Heart right ventricle (tissue), 16 donors: ENCODE measurements around the gene PIK3R1. TPM values are rescaled to one million over a fixed set of nuclear protein-coding genes. Genes with fewer than 3 reads are reported as not detected.

ENCODE experiments used
- ATAC-seq, 8 donors: fragments of 200-7000 bp; cut with Tn5 transposase; one replicate each; pipeline ENCODE4 v1.9.1; 2020; ENCODE audit warnings: mild to moderate bottlenecking in 8 of 8, moderate library complexity in 8 of 8, moderate number of reproducible peaks in 1 of 8
- DNase-seq, 2 donors: peaks; one replicate each; pipeline ENCODE4 v3.0.0-alpha.2; 2020
- H3K27ac ChIP-seq, 10 donors: fragments of 200-600 bp; sonication (generic) in 2 of 10; one replicate each; pipeline versions ENCODE4 v1.5.0 to v1.8.0; 2020 to 2022; ENCODE audit warnings: mild to moderate bottlenecking in 3 of 10
- H3K27me3 ChIP-seq, 7 donors: fragments of 200-600 bp; one replicate each; pipeline ENCODE4 v1.8.0; 2021 to 2022; ENCODE audit warnings: mild to moderate bottlenecking in 2 of 7
- H3K36me3 ChIP-seq, 9 donors: fragments of 200-600 bp; sonication (generic) in 1 of 9; one replicate each; pipeline versions ENCODE4 v1.5.0 to v1.8.0; 2020 to 2022; ENCODE audit warnings: mild to moderate bottlenecking in 2 of 9
- H3K4me1 ChIP-seq, 9 donors: fragments of 200-600 bp; sonication (generic) in 1 of 9; one replicate each; pipeline versions ENCODE4 v1.5.0 to v1.8.0; 2020 to 2022; ENCODE audit warnings: mild to moderate bottlenecking in 4 of 9
- H3K4me3 ChIP-seq, 10 donors: fragments of 200-600 bp; sonication (generic) in 2 of 10; one replicate each; pipeline versions ENCODE4 v1.5.0 to v1.8.0; 2020 to 2022; ENCODE audit warnings: mild to moderate bottlenecking in 7 of 10, moderate library complexity in 2 of 10
- H3K9me3 ChIP-seq, 11 donors: fragments of 200-600 bp in 10 of 11; sonication (generic) in 2 of 11; one replicate each; pipeline versions ENCODE4 v1.5.0 to v1.8.0; 2013 to 2022; ENCODE audit warnings: mild to moderate bottlenecking in 2 of 11, control low read depth in 1 of 11, moderate library complexity in 1 of 11
- CTCF ChIP-seq, 9 donors: fragments of 200-600 bp; sonication (generic) in 2 of 9; IDR thresholded peaks; one replicate each; pipeline versions ENCODE4 v1.5.0 to v1.8.0; 2021 to 2022; ENCODE audit warnings: antibody characterized with exemption in 9 of 9, mild to moderate bottlenecking in 5 of 9, moderate library complexity in 1 of 9
- WGBS, 2 donors: extraction: QIAGEN DNeasy Blood & Tissue Kit; methylation state at CpG; one replicate each; pipeline ENCODE4 v1.1.7; 2013; ENCODE audit warnings: inconsistent platforms in 1 of 2; 5-methylcytosine and 5-hydroxymethylcytosine counted together
- intact Hi-C, 10 donors: fragments of 100-400 bp; cut with DNase I; formaldehyde crosslinking; loops; one replicate each; pipeline versions ENCODE4 v1.11.1 to v1.14.2; 2022
- polyA plus RNA-seq, 2 donors: library from polyadenylated mRNA; stranded (reverse); fragments of 200-250 nt; gene quantifications; one replicate each; pipeline ENCODE4 v1.2.3, GENCODE V29; 2013
- total RNA-seq, 10 donors: library from RNA; stranded (reverse); fragmentation: NEBNext Ultra II Directional in 3 of 10; extraction: Animal tissue kit (Norgen Biotek cat#: 25700) in 3 of 10; gene quantifications; one replicate each; pipeline versions ENCODE4 v1.2.1 to v1.2.4, GENCODE V29; 2021 to 2023
- donor health status: Arrhythmogenic right ventricular cardiomyopathy.
- donor health status: ischemic (EF 13 %, LVEDD 7.1; RV severe dilation, severe dysfunction).
- donor health status: healthy with polysubstance abuse.
- donor health status: DM: no; HTN: yes; CAD: no.
- donor health status: DM: no; HTN: no; CAD: no.
- donor health status: ischemic (EF 25% LVEDD 6.9; RV normal size, moderate dysfunction).
- donor health status: ischemic (EF 25% LVEDD 5.7; RV mildly dilated, moderate dysfunction).
- donor health status: healthy.
- donor health status: DM: yes; HTN: yes; CAD: no.
- donor health status: Ischemic cardiomyopathy.
- donor health status: ischemic (EF 35%, LVEDD 5.7; RV mildly dilated, moderate dysfunction).
- donor health status: nonischemic (EF 11% LVEDD 7.7; RV severe dilation, severe dysfunction).
- donor health status: DM: yes; HTN: yes; CAD: no.
- donor health status: PGD.
- donor health status: ischemic (EF 29% LVEDD 5.4; RV normal size, mild dysfunction).
- donor health status: nonischemic (EF 23%, LVEDD 6.1; RV moderate dilation, normal function).

The PIK3R1 gene
- total and polyA plus RNA-seq, 12 donors, result 12.2 to 269 (median 125) TPM

DNA sequence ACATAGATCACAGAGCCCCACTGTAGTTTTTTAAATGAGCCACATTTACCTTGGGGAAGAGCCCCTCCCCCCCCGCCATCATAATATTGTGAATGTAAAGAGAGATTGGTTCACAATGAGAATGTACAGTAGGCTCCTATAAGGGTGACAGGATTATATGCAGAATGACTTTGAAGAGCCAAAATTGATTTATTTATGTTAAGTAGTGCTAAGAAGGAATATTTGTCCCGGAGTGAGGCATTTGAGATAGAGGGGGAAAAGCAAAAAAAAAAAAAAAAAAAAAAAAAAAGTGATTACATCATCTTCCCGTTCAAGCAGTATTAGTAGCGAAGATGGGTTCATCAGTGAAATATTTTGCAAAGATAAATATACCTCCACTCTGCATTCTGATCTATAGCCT, 73.9 kb downstream of the PIK3R1 start:
- Histone ChIP-seq H3K4me3 (peak overlapping the region; percentile 33 to 71 (median 62)), H3K27ac (peak overlapping the region in 9 of 10 donors; percentile 60 to 95 (median 90)), H3K27me3 (no peaks in the 10 kb centered on the region), H3K36me3 (peaks cover 0 to 36% (median 14%) of the 10 kb centered on the region in 9 donors), H3K4me1 (peaks cover 10 to 78% (median 69%) of the 10 kb centered on the region in 9 donors), H3K9me3 (no peaks in the 10 kb centered on the region)
- intact Hi-C loops, result loop anchor here in 7 of 10 donors (2.0 to 10.0 kb wide), 9 partner anchors 168 to 718 kb away; no protein-coding TSS in a partner anchor
- TF ChIP-seq CTCF (IDR thresholded peaks at IDR 0.05), result no peak
- DNase-seq (no peak), ATAC-seq (no peak)
- 31 to 49% methylated on average over 4 of the region's 4 CpGs for WGBS, 2 donors

DNA sequence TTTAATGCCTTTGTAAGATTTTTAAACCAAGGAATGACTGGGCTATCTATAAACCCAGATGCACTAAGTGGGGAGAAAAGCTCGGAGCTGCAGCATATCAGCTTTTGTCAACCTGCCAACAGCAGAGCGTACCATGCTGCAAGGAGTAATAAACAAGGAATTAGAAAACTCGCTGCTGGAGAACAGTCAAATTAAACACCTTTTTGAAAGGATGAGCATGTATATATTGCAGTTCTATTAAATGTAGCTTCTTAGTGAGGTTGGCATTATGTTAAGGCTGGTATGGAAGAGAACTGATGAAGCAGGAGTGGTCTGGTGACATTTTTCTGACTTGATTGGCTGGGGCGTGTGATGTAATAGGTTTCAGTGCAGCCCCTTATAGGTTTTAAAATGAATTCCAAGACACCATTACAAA, 74.7 kb downstream of the PIK3R1 start:
- peak in 2 of 8 donors; percentile 31 for ATAC-seq
- Histone ChIP-seq H3K4me3 (peak overlapping the region in 9 of 10 donors; percentile 3 to 71 (median 63)), H3K36me3 (peaks cover 0 to 37% (median 19%) of the 10 kb centered on the region in 9 donors), H3K27ac (peak overlapping the region in 8 of 10 donors; percentile 21 to 95 (median 91)), H3K27me3 (no peaks in the 10 kb centered on the region), H3K4me1 (peaks cover 10 to 71% (median 64%) of the 10 kb centered on the region in 9 donors), H3K9me3 (no peaks in the 10 kb centered on the region)
- peak in 1 of 2 donors; percentile 41 for DNase-seq
- TF ChIP-seq CTCF (IDR thresholded peaks at IDR 0.05), result no peak
- intact Hi-C loops, result loop anchor here in 2 of 10 donors (5.0 to 10.0 kb wide), 2 partner anchors 57 to 675 kb away; no protein-coding TSS in a partner anchor
- 32 to 40% methylated on average over 4 of the region's 4 CpGs for WGBS, 2 donors

DNA sequence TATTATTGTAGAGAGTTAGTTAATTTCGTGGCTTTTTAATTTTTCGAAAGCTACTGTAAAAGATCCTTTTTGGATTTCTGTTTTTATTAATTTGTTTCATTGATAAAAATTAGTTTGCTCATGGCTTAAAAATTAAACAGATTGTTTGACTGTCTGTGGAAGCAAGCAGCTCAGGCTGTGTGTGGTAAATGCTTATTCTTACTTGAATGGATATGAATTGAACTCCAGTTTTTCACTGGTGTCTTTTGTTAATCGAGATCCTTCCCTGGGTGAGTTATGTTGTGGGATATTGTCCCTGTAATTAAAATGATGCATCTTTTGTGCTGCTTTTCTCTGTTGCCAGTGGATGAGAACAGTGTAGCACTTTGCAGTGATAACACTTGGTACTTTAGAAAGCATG, 75.3 kb downstream of the PIK3R1 start:
- intact Hi-C loops, result loop anchor here in 2 of 10 donors (5.0 to 10.0 kb wide), 2 partner anchors 56 to 674 kb away; no protein-coding TSS in a partner anchor
- ATAC-seq (no peak), DNase-seq (no peak)
- H3K9me3 ChIP-seq, result no peaks in the 10 kb centered on the region
- H3K27ac ChIP-seq, result peak overlapping the region in 7 of 10 donors; percentile 41 to 95 (median 88)
- H3K27me3 ChIP-seq, result no peaks in the 10 kb centered on the region
- peaks cover 0 to 41% (median 25%) of the 10 kb centered on the region in 9 donors for H3K36me3 ChIP-seq
- H3K4me3 ChIP-seq, result peak overlapping the region in 7 of 10 donors; percentile 33 to 71 (median 65)
- 56 to 68% methylated on average over 3 of the region's 3 CpGs for WGBS, 2 donors
- H3K4me1 ChIP-seq, result peaks cover 10 to 66% (median 62%) of the 10 kb centered on the region in 9 donors
- TF ChIP-seq CTCF (IDR thresholded peaks at IDR 0.05), result no peak

DNA sequence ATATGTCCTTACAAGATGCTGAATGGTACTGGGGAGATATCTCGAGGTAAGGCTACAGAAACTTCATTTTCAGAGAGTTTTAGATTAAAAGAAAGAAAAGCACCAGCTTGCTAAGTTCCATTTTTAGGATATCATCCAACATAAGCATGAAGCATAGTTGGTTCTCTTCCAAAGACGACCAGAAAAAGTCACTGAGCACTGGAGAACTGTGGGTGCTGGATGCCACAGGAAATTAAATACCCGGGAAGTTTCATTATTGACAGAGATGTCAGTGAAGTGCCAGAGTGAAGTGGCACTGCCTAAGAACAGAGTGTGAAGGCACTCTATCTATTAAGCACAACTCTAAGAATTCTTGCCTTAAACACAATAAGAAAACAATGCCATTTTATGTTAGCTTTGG, 76.8 kb downstream of the PIK3R1 start:
- Histone ChIP-seq H3K36me3 (peaks cover 0 to 56% (median 40%) of the 10 kb centered on the region in 9 donors), H3K27ac (peak overlapping the region in 6 of 10 donors; percentile 41 to 95 (median 90)), H3K27me3 (no peaks in the 10 kb centered on the region), H3K4me3 (peak overlapping the region in 6 of 10 donors; percentile 59 to 71 (median 65)), H3K9me3 (no peaks in the 10 kb centered on the region), H3K4me1 (peaks cover 5 to 51% (median 47%) of the 10 kb centered on the region in 9 donors)
- 21 to 35% methylated on average over 3 of the region's 3 CpGs for WGBS, 2 donors
- TF ChIP-seq CTCF (IDR thresholded peaks at IDR 0.05), result no peak
- intact Hi-C loops, result loop anchor here in 2 of 10 donors (5.0 to 10.0 kb wide), 2 partner anchors 55 to 672 kb away; no protein-coding TSS in a partner anchor
- DNase-seq (no peak), ATAC-seq (no peak)
